ENCODE data around the gene PAPPA2. TPM values are rescaled to one million over a fixed set of nuclear protein-coding genes. Genes with fewer than 3 reads are reported as not detected.

The PAPPA2 gene
- total and polyA plus RNA-seq, 10 of the 15 experiments (the other 5 are each of a cell fraction or from before 2014, with no cell fraction given), result under 0.01 to 0.06 (median 0.03) TPM; not detected in 7

- TF ChIP-seq BCL3 (IDR thresholded peaks at IDR 0.05; ENCODE audit: borderline replicate concordance, insufficient read depth, low read depth, low read length, poor library complexity, severe bottlenecking), result no peak
- TF ChIP-seq CUX1 (IDR thresholded peaks at IDR 0.05; ENCODE audit: insufficient replicate concordance, low read depth, low read length), result no peak
These were observed 340.1 kb downstream of the PAPPA2 start (continued) for GRCh38 chr1:176803042-176803441.

GRCh38 chr1:176803596-176803995, 340.6 kb downstream of the PAPPA2 start:
- H4K20me1 ChIP-seq (ENCODE audit: control insufficient read depth, insufficient read depth), result no peaks in the 10 kb centered on the region
- ChIA-PET POLR2A (no interaction called here), RAD21 (ENCODE audit: unreplicated experiment) (no interaction called here), CTCF (no interaction called here), SMC1A (ENCODE audit: uncharacterized antibody, unreplicated experiment) (no interaction called here)
- no peak overlapping the region for H3K4me3 ChIP-seq
- H3K4me2 ChIP-seq (ENCODE audit: control insufficient read depth, insufficient read depth), result no peak overlapping the region
- no peak overlapping the region for H3K27ac ChIP-seq (ENCODE audit: control insufficient read depth, insufficient read depth)
- no TSS peak for BruUV-seq (replicated peaks)
- no peaks in the 10 kb centered on the region for H3K27me3 ChIP-seq (replicated peaks in 1 of 2; ENCODE audit: control insufficient read depth in 2 of 2, insufficient read depth in 2 of 2, low read length in 1 of 2)
- H3K4me1 ChIP-seq (ENCODE audit: control insufficient read depth, insufficient read depth, low read length), result no peaks in the 10 kb centered on the region
- no peak for ATAC-seq
- TF ChIP-seq MEF2B (IDR thresholded peaks at IDR 0.05; ENCODE audit: partially characterized antibody, poor library complexity, severe bottlenecking) (no peak), SPI1 (IDR thresholded peaks at IDR 0.05; ENCODE audit: borderline replicate concordance, insufficient read depth, low read depth, low read length) (no peak), CEBPB (IDR thresholded peaks at IDR 0.05; ENCODE audit: borderline replicate concordance in 1 of 2, low read depth in 2 of 2, low read length in 2 of 2) (no peak), BHLHE40 (IDR thresholded peaks at IDR 0.05; ENCODE audit: borderline replicate concordance in 1 of 2, low read depth in 2 of 2, low read length in 1 of 2) (no peak)
- H2AFZ ChIP-seq (ENCODE audit: control insufficient read depth, low read depth, low read length), result no peak overlapping the region
- H3K79me2 ChIP-seq (ENCODE audit: control insufficient read depth, insufficient read depth, low read length), result no peaks in the 10 kb centered on the region
- in situ Hi-C loops (cut with MboI), result no loop called here
- intact Hi-C loops (cut with micrococcal nuclease; ENCODE audit: unreplicated experiment), result no loop called here
- H3K9me3 ChIP-seq (replicated peaks; ENCODE audit: control insufficient read depth, insufficient read depth, low read length), result no peaks in the 10 kb centered on the region
- no peak for FAIRE-seq
- DNase-seq (ENCODE audit: low read depth, low spot score), result no peak
- no peak overlapping the region for H3K9ac ChIP-seq (ENCODE audit: control insufficient read depth, insufficient read depth, low read length)
- H3K36me3 ChIP-seq (ENCODE audit: control insufficient read depth in 2 of 2, insufficient read depth in 2 of 2, low read length in 1 of 2), result no peaks in the 10 kb centered on the region
